Right renal cortex interstitium (tissue), 3 donors: ENCODE measurements around the gene SYNE1. TPM values are rescaled to one million over a fixed set of nuclear protein-coding genes. Genes with fewer than 3 reads are reported as not detected.
A peak's percentile ranks its signal among the peaks of the same experiment; 100 is the strongest.
"Not testable (repeated sequence)": the region's sequence is repeated elsewhere in the genome, so short reads cannot be mapped to it uniquely, and the experiment has no call there.

Experiments used
- DNase-seq, 3 donors: peaks; one replicate each; pipeline ENCODE4 v3.0.0-alpha.2; 2013; ENCODE audit warnings: low read depth in 3 of 3, low spot score in 2 of 3
- polyA plus RNA-seq, 3 donors: library from polyadenylated mRNA; unstranded; fragments of 120-200 nt; gene quantifications; one replicate each; pipeline ENCODE4 v1.2.1, GENCODE V29; 2013; ENCODE audit not compliant: insufficient read length in 3 of 3

SYNE1 gene
- polyA plus RNA-seq, 3 donors: 94.6 to 100 (median 99.0) TPM

DNA sequence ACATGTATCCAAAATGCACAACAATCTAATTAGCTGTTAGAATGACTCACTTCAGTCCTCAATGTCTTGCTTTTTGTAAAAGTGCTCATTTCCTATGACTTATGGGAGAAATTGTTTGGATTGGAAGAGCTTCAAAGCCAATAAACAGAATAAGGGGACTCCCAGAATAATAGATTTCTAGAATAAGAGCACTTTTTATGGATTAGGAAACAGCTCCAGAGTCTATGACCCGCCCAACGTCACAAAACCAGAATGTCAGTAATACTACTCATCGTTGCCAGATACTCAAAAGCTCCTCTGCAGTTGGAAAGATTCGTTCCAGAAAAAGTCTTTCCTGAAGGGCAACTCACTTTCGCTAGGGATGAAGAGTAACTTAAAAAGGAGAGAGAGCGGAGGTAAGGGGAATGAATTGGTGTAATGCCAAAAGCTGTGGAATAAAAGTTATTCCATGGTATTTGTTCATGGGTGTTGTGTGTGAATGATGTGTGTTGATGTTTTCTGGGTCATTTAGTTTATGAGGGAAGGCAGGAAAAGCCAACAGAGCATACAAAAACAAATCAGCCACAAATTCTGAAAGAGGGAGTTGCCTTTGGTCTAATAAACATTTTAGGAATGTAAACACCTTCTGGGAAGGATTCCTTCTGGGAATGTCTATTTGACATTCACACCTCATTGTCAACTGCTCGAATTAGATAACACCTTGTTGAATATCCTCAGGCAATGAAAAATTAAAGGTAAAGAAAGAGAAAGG, 64.6 kb downstream of the SYNE1 start:
- DNase-seq: no peak

DNA sequence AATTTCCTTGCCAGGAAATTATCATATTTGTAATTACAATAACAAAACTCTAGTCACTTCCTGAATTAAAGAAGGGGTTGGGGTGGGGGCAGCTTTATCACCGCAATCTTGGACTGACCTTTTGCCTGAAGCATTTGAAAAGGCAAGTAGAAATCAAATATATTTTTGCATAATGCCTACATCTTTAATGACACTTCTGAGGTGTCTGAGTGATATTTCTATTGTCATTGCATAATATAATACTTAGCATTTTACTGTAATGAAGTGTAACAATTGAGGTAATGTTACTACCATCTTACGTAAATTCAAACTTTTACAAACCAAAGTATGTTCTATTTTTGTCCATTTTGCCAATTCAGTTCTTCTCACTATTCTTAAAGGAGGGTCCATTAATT, 65.2 kb downstream of the SYNE1 start:
- no peak for DNase-seq

DNA sequence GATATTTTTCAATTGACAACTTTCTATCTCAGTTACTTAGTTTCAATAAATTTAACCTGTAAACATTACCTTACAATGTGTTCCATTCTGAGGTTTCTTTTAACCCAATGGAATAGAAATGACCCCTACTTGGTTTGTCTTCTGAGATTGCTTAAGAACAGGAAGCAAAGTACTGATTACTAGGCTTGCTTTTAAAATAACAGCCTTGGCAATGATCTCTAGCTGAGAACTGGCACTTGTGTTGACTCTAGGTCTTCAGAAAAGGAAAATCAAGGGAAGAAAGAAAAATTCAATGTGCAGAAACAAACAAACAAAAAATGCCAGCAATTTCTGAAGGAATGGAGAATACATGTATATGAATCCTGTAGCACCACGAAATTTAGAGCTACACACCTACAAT, 66.1 kb downstream of the SYNE1 start:
- DNase-seq: no peak

DNA sequence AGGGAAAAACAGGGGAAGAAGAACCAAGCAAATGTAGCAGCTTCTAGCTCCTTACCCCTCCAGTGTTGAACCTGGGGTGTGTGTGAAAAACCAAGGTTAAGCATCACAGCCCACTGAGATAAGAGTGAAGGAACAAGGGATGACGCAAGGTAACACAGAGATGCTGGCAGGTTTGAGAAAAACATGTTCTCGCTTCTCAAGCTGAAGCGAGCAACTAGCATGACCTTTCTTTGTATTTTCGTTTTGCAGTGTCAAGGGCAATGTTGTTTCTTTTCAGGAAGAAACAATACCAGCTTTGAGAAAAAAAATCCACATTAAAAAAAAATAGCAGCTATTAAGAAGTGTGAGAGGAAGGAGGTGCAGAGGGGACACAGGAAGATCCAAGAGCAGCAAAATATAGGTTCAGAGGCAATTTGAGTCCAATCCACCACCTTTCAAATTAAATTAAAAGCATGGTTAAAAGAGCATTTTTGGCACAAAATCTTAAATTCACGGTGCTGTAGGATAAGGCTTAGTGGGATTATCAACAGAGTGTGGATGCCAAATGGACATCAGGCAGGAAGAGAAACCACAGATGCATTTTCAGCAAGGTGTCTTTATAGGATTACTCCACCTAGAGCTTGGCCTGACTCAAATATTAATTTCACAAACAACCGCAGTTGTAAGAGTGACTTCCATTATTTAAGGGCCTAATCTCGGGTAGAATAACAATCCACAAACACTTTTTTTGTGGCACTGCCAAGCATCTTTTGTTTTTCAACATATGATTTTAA, 70.9 kb downstream of the SYNE1 start:
- DNase-seq: no peak

DNA sequence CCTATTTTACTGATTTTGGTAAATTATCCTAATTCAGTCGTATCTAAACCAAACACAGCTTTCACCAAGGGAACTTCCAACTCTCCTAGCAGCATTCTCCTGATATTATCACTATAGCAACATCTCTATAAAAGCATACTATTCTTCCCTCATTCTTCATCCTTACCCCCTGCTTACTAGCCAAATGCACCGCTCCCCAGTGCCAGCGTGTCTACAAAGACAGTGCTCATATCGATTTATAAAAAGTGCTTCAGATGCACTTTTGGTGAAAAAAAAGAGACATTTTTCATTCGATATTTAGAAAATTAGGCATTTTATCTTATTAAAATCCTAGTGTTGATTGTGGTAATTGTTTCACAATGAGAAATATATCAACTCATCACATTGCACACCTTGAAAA, 74.0 kb downstream of the SYNE1 start:
- DNase-seq: no peak

DNA sequence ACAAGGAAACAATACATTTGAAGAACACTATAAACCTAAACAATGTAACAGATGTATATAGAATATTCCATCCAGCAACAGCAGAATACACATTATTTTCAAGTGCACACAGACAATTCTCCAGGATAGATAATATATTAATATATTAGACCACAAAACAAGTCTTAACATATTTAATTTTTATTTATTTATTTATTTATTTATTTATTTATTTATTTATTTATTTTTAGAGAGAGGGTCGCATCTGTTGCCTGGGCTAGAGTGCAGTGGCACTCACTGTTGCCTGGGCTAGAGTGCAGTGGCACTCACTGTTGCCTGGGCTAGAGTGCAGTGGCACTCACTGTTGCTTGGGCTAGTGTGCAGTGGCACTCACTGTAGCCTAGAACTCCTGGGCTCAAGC, 78.4 kb downstream of the SYNE1 start:
- not testable (repeated sequence) for DNase-seq

DNA sequence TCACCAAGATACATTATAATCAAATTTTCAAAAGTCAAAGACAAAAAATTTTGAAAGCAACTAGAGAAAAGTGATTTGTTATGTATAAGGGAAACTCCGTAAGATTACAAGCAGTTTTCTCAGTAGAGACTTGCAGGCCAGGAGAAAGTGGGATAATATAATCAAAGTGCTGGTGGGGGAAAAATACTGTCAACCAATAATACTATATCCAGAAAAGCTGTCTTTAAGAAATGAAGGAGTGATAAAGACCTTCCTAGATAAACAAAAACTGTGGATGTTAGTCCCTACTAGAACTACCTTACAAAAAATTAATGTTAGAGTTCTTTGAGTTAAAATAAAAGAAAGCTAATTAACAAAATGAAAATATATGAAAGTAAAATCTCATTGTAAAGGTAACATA, 79.7 kb downstream of the SYNE1 start:
- DNase-seq: no peak

DNA sequence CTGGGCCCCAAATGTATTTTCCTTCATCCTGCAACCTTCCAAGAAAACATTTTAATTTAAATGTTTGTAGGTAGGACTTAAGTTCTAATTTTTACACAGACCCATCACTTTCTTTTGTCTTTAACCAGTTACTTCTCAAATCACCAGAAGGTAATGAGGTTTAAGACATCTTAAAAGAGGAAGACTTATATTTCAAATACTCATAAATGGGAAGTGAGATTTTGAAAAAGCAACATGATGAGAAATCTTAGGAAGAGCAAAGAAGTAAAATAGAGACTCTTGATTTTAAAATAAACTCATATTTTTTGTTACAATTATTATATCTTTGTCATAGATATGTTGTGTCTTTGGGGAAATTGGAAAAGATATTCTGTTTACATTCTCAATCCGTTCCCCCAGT, 82.3 kb downstream of the SYNE1 start:
- DNase-seq: no peak

DNA sequence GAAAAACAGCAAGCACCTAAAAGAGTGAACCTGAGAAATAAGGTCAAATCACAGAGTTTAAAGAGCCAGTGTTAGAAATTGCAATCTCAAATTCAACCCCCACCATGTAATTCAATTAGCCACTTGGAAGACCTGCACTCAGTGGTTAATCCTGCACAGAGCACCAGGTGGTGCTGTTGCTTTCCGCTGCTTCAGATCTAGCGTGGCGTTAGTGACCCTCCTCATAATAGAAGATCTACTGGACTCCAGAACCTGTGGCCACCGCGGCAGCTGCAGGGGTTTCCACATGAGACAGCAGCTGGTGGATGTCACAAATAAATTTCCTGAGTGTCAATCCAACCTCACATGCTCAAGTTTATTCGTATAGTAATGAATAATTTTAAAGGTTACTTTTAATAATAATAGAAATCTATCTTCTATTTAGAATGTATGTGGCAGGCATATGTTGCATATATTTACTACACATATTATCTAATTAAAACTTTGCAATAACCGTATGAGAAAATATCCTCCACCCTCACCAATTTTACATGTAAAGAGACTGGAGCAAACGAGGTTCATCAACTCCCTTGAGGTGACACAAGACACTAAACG, 84.4 kb downstream of the SYNE1 start:
- DNase-seq: peak; percentile 31 to 44 (median 37)

DNA sequence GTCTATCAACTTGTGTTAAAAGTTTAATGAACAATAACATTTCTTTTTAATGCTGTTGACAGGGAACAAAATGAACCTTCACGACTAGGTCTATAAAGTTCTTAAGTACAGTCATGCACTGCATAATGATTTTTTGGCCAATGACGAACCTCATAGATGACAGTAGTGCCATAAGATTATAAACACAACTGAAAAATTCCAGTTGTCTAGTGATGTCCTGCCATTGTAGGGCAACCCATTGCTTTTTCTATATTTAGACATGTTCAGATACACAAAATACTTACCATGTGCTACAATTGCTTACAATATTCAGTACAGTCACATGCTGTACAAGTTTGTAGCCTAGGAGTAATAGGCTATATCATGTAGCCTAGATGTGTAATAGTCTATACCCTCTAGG, 93.6 kb downstream of the SYNE1 start:
- DNase-seq: no peak

DNA sequence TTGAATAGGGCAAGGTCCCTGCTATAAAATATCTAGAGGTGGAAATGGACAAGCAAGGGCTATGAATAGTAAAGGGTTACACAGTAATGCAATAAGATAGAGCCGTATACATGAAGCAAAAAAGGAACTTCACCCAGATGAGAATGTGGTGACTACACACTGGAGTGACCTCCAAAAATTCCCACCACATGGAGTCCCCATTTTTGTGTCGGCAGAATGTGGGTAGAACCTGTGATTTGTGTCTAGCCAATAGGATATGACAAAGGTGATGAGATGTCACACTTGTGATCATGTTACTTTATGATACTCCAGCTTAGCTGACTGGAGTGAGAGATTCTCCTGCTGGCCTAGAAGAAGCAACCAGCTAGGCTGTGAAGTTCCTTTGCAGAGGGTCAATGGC, 96.8 kb downstream of the SYNE1 start:
- no peak for DNase-seq

DNA sequence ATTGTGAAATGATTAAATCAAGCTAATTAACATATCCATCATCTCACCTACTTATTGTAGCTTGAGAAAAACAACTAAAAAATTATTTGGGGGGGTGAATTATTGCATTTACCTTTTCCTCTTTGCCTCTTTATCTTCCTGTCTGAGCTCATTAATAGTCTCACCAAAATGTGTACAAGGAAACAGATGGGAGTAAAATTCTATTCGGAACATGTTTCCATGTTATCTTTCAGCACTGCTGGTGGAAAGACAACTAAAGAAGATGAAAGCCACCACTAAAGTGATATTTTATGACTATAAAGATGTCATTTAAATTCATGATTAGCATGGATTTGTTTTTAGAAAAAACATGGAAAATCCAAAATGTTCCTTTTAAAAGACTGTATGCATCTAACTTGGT, 102.6 kb downstream of the SYNE1 start:
- no peak for DNase-seq

DNA sequence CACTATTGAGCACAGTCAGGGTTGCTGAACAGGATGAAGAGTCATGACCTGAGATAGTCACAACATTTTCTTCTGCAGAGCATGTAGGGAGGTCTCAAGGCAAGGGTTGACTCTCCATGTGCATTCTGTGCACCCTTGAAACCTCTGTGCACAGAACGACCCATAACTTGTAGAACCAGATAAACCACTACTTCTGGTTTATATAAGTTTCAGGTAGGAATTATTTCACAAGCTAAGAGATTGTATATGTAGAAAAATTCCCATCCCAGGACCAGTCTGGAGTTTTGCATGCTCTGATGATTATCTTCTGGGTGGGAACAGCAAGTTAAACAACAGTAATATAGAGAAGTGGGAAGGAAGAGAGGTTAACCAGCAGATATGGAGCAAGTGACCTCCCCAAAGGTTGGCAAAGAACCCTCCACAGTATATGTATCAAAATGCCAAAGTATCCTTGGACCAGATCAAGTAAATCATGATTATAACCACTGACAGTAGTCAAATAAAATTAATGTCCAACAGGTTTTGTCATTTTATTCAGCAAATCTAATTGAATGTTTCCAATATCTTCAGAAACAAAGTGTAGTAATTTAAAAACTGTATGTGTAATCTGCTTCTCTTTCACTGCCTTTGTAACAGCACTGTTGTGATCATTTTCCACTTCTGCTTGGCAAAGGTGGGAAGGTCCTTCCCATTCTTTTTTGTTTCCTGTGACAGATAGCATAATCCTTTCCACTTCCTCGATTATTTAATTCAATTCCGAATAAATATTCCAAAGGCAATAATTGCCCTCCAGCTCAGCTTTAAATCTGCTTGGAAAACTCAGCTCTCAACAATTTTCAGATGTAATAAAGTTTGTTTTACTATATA, 104.4 kb downstream of the SYNE1 start:
- DNase-seq: no peak

DNA sequence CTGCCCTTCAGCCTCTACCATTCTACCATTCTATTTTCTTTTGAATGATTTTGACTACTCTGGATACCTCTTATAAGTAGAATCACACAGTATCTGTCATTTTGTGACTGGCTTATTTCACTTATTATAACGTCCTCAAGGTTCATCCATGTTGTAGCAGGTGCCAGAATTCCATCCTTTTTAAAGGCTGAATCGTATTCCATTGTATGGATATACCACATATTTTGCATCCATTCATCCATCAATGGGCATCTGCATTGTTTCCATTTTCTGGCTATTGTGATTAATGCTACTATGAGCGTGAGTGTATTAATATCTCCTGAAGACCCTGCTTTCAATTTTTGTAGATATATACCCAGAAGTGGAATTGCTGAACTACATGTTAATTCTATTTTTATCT, 105.5 kb downstream of the SYNE1 start:
- no peak for DNase-seq

DNA sequence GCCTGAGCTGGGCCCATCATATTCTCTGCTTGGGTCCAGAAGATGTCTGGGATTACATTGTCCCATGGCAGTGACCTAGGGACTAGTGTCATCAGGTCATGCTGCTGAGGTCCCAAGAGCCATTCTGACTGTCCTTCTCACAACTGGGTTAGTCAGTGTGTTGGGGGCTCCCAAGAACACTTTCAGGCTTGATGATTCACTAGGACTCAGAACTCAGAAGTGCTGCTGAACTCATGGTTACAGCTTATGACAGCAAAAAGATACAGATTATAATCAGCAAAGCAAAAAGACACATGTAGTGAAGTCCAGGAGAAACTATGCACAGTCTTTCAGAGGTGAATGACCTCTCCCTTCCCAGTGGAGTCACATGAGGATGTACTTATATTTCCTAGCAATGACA, 107.8 kb downstream of the SYNE1 start:
- no peak for DNase-seq

DNA sequence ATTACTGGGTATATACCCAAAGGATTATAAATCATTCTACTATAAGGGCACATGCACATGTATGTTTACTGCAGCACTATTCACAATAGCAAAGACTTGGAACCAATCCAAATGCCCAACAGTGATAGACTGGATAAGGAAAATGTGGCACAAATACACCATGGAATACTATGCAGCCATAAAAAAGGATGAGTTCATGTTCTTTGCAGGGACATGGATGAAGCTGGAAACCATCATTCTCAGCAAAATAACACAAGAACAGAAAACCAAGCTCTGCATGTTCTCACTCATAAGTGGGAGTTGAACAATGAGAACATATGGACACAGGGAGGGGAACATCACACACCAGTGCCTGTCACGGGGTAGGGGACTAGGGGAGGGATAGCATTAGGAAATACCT, 123.0 kb downstream of the SYNE1 start:
- DNase-seq: not testable (repeated sequence)

DNA sequence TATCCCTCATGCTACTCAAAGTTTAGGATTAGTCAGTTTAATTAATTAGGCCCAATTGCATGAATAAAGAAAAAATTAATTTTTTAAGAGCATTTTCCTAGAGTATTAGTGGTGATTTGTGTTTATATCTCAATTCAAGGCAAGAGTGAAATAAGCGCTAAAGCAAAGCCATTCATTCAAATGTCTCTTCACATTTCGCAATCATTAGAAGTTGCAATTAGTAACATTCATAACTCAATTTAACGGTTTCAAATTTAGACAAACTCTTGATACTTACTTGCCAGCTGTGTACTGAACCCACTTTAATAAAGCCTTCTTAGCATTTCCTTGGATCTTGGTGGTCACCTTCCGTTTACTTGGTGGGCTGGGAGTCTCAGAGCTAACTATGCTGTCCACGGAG, 127.2 kb downstream of the SYNE1 start:
- DNase-seq: no peak

DNA sequence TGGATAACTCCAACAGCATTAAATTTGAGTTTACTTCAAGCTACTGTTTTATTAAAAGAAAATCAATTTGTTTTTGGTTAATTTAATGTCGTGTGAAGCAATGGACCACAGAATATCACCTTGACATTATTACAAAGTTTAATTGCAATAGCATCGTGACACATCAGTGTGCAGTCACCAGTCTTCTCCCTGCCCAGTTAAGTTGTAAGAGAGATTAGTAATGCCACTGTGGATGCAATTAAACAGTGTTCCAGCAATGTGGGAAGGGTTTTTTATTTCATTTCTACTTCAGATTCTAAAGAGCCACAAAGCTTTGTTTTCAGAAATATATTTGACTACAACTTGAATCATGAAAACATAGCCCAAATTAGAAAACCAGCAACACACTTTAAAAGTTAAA, 128.7 kb downstream of the SYNE1 start:
- DNase-seq: no peak

DNA sequence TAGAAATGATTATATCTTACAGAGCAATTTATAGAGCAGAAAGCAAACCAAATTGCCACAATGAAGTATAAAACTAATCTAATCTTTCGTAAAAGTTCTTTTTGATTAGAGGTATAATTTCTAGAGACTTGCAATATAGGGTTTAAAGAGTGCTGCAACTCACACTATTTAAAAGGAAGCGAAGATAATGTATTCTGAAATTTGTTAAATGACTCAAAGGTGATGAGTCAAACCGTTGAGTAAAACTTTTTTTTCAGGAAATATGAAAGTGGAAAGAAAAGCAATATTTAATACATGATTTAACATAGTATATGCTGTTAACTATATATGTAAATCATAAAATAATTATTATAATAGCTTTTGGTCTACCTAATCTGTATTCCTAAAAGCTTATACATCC, 133.6 kb downstream of the SYNE1 start:
- no peak for DNase-seq

DNA sequence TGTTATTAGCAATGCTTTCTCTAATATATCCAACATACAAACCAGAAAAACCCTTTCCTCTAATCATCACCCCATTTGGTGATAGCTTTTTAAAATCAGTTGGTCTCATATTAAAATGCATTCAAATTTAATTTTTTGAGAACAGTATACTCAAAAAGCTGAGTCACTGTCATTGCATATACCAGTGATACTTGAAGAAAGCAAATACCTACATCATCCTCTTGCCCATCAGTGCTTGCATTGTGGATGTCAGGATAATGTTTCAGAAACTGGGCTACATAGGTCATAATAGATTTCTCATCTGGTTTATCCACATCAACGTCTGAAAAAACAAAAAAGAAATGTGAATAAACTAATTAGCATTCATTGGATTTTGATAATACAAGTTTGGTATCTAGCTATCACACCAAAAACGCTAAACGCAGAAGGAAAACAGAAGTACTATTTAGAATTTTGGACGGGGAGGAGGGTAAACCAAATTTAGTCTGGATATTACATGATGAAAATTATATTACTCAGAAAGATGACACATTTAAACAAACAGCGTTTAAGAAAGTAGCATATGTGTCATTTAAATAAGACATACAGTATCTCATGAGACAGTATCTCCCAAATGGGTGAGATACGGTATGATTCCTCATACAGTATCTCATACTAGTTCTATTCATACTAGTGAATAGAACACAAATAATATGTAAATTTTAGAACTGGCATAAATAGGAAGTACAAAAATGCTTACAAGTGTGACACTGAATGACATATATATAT, 134.6 kb downstream of the SYNE1 start:
- no peak for DNase-seq
